Measurements from ENCODE around the gene CROCC2. TPM values are rescaled to one million over a fixed set of nuclear protein-coding genes. Genes with fewer than 3 reads are reported as not detected.

The CROCC2 gene
- total RNA-seq, 1 experiment from 2014 or later: not detected

- CTCF ChIA-PET: interaction anchor here (0.9 kb wide), 1 partner anchor 43 kb away, joined by 3 read pairs; no protein-coding TSS in a partner anchor
Measured at GRCh38 chr2:240957656-240958365, 51.7 kb downstream of the CROCC2 start.

More at GRCh38 chr2:240957656-240958365, 51.7 kb downstream of the CROCC2 start:
- no peak overlapping the region for H3K9ac ChIP-seq (ENCODE audit: low read length)
- ChIA-PET POLR2A (no interaction called here), RAD21 (ENCODE audit: low non-redundant PET in 1 of 2, low total read pairs in 2 of 2, uncharacterized antibody in 2 of 2, unreplicated experiment in 2 of 2) (no interaction called here)
- H3K36me3 ChIP-seq (ENCODE audit: control insufficient read depth in 1 of 2, insufficient read depth in 2 of 2, low read length in 2 of 2): no peaks in the 10 kb centered on the region
- H3K4me2 ChIP-seq (ENCODE audit: low read length): no peak overlapping the region
- H3K4me3 ChIP-seq (replicated peaks in 1 of 2; ENCODE audit: low read depth in 1 of 2, low read length in 2 of 2): no peak overlapping the region
- no TSS peak for BruUV-seq (replicated peaks)
- H2AFZ ChIP-seq (ENCODE audit: low read depth, low read length, poor library complexity, severe bottlenecking): no peak overlapping the region
- intact Hi-C loops (cut with micrococcal nuclease): no loop called here
- ATAC-seq (no peak), DNase-seq (ENCODE audit: low read depth, low spot score) (no peak)
- H3K27ac ChIP-seq (ENCODE audit: low read depth, low read length): no peak overlapping the region
- H3K9me2 ChIP-seq (ENCODE audit: insufficient read depth): no peaks in the 10 kb centered on the region
- H3K4me1 ChIP-seq (ENCODE audit: control insufficient read depth in 1 of 2, insufficient read depth in 2 of 2, low read length in 2 of 2): no peaks in the 10 kb centered on the region
- H4K20me1 ChIP-seq (ENCODE audit: insufficient read depth): no peaks in the 10 kb centered on the region
- H3K27me3 ChIP-seq (ENCODE audit: insufficient read depth, low read length): peaks cover 6% of the 10 kb centered on the region
- no peaks in the 10 kb centered on the region for H3K79me2 ChIP-seq (ENCODE audit: insufficient read depth, low read length)
- TF ChIP-seq ZBTB33 (IDR thresholded peaks at IDR 0.05; ENCODE audit: extremely low read depth, insufficient replicate concordance, low read length): no peak
- TF ChIP-seq POLR2A (IDR thresholded peaks at IDR 0.05; ENCODE audit: borderline replicate concordance, extremely low read depth, insufficient read depth, insufficient read length): no peak
- TF ChIP-seq RAD21 (IDR thresholded peaks at IDR 0.05; ENCODE audit: low read depth): no peak
- no peak for TF ChIP-seq ATF3 (IDR thresholded peaks at IDR 0.05)
- TF ChIP-seq MAX (IDR thresholded peaks at IDR 0.05): no peak
- no peak for TF ChIP-seq SIN3A (IDR thresholded peaks at IDR 0.05; ENCODE audit: low read depth)
- TF ChIP-seq POLR2AphosphoS5 (IDR thresholded peaks at IDR 0.05; ENCODE audit: low read depth, low read length): no peak
- TF ChIP-seq REST (IDR thresholded peaks at IDR 0.05; ENCODE audit: low read depth): no peak
- TF ChIP-seq EZH2phosphoT487 (IDR thresholded peaks at IDR 0.05; ENCODE audit: borderline replicate concordance): no peak
- TF ChIP-seq ZFX (IDR thresholded peaks at IDR 0.05): no peak
- no peak for TF ChIP-seq SP1 (IDR thresholded peaks at IDR 0.05; ENCODE audit: low read depth)
- TF ChIP-seq FOSL1 (IDR thresholded peaks at IDR 0.05; ENCODE audit: low read depth): no peak
- no peak for TF ChIP-seq TCF7L2 (IDR thresholded peaks at IDR 0.05; ENCODE audit: borderline replicate concordance, extremely low read depth, insufficient read depth, insufficient read length)
- no peaks in the 10 kb centered on the region for H3K9me3 ChIP-seq (ENCODE audit: control insufficient read depth in 1 of 2, insufficient read depth in 1 of 2, low read depth in 1 of 2, low read length in 2 of 2)
